SK-N-SH (cell line): ENCODE results near the gene MARCHF4.

Experiments
- CHD2 ChIP-seq: fragments of 150-350 bp; IDR thresholded peaks from 2 replicates; pipeline ENCODE4 v1.6.1; 2018; ENCODE audit warnings: low read length; ENCODE audit not compliant: partially characterized antibody
- GATA2 ChIP-seq: sonication (generic); formaldehyde crosslinking; IDR thresholded peaks from 2 replicates; pipeline ENCODE4 v1.5.0; 2020; ENCODE audit warnings: mild to moderate bottlenecking, missing genetic modification reagents
- RFX5 ChIP-seq: IDR thresholded peaks from 2 replicates; pipeline ENCODE4 v1.6.1; 2012; ENCODE audit warnings: mild to moderate bottlenecking, improper control_type of control experiment, low read length

GRCh38 chr2:216343221-216343980 is 28.9 kb downstream of the MARCHF4 start:
- TF ChIP-seq GATA2 (CRISPR knock-in tag), result no peak
- TF ChIP-seq RFX5, result no peak
- TF ChIP-seq CHD2, result no peak
